ENCODE results near the gene TTLL10.

- TF ChIP-seq CTCF (IDR thresholded peaks at IDR 0.05; ENCODE audit: insufficient read depth, low read length, poor library complexity, severe bottlenecking) (no peak), EZH2phosphoT487 (conservative IDR thresholded peaks at IDR 0.05; ENCODE audit: low read length) (no peak)
Measured at GRCh38 chr1:1230656-1231399, 57.1 kb downstream of the TTLL10 start.
